T-cell (primary cell): ENCODE results near the gene HUWE1. TPM values are rescaled to one million over a fixed set of nuclear protein-coding genes. Genes with fewer than 3 reads are reported as not detected.

ENCODE experiments used
- ATAC-seq, 4 experiments: fragments of 200-7000 bp in 3 of 4; fragments of 150-1000 bp in 1 of 4; cut with Tn5 transposase; replicated peaks in 1 of 4; 1 replicate in 3 of 4; 2 replicates in 1 of 4; pipeline ENCODE4 v1.10.0; 2021; ENCODE audit warnings: moderate library complexity in 3 of 4, mild to moderate bottlenecking in 2 of 4, moderate number of reproducible peaks in 1 of 4
- CTCF ChIA-PET, 2 donors: fragments of 300-600 bp; sonication (Branson Sonifier 250); formaldehyde crosslinking; loops; one replicate each; lab custom pipeline; 2022; ENCODE audit warnings: antibody characterized with exemption in 2 of 2; lab: Charles Lee
- POLR2A ChIA-PET, 2 donors: fragments of 300-600 bp; sonication (Branson Sonifier 250); formaldehyde crosslinking; loops; one replicate each; lab custom pipeline; 2022; ENCODE audit warnings: antibody characterized with exemption in 2 of 2; lab: Charles Lee
- DNase-seq, 35 experiments: peaks; one replicate each; pipeline versions ENCODE4 v3.0.0 to v3.0.0-alpha.2; 2013 to 2023
- H3K27ac ChIP-seq: one replicate; pipeline ENCODE4 v1.5.1; 2013; ENCODE audit warnings: low read length
- H3K27me3 ChIP-seq, 2 experiments: replicated peaks in 1 of 2; 1 replicate in 1 of 2; 2 replicates in 1 of 2; pipeline versions ENCODE4 v1.6.1 to v1.7.0; 2013; ENCODE audit warnings: low read length in 1 of 2, mixed read lengths in 1 of 2; ENCODE audit not compliant: control insufficient read depth in 2 of 2, insufficient read depth in 2 of 2; ENCODE audit errors: extremely low read depth in 1 of 2
- H3K36me3 ChIP-seq, 2 donors: 1 replicate in 1 of 2; 2 replicates in 1 of 2; pipeline versions ENCODE4 v1.6.1 to v1.7.0; 2013; ENCODE audit warnings: low read length in 1 of 2; ENCODE audit not compliant: control insufficient read depth in 2 of 2, insufficient read depth in 1 of 2; ENCODE audit errors: extremely low read depth in 1 of 2
- H3K4me1 ChIP-seq, 2 experiments: 1 replicate in 1 of 2; 2 replicates in 1 of 2; pipeline versions ENCODE4 v1.6.1 to v1.7.0; 2013; ENCODE audit warnings: low read length in 2 of 2, mixed read lengths in 1 of 2; ENCODE audit not compliant: insufficient read depth in 2 of 2, control insufficient read depth in 1 of 2; ENCODE audit errors: extremely low read depth in 1 of 2
- H3K4me3 ChIP-seq, 2 donors: 1 replicate in 1 of 2; 2 replicates in 1 of 2; pipeline versions ENCODE4 v1.5.1 to v1.7.0; 2013; ENCODE audit warnings: mild to moderate bottlenecking in 2 of 2, low read length in 1 of 2, moderate library complexity in 1 of 2; ENCODE audit not compliant: control insufficient read depth in 1 of 2; ENCODE audit errors: extremely low read depth in 1 of 2
- H3K9me3 ChIP-seq: 2 replicates; pipeline ENCODE4 v1.7.0; 2013
- H3K27ac Mint-ChIP-seq, 2 donors: one replicate each; pipeline ENCODE4 v1.8.0; 2020 to 2021; ENCODE audit warnings: mild to moderate bottlenecking in 2 of 2, mixed read lengths in 2 of 2
- H3K27me3 Mint-ChIP-seq, 2 donors: one replicate each; pipeline ENCODE4 v1.8.0; 2021 to 2022; ENCODE audit warnings: mixed read lengths in 2 of 2
- H3K36me3 Mint-ChIP-seq: one replicate; pipeline ENCODE4 v1.8.0; 2021; ENCODE audit warnings: mixed read lengths
- H3K4me1 Mint-ChIP-seq, 3 donors: one replicate each; pipeline ENCODE4 v1.8.0; 2020 to 2022; ENCODE audit warnings: mixed read lengths in 3 of 3, mild to moderate bottlenecking in 1 of 3
- H3K4me3 Mint-ChIP-seq, 3 donors: one replicate each; pipeline ENCODE4 v1.8.0; 2020 to 2022; ENCODE audit warnings: mild to moderate bottlenecking in 3 of 3, mixed read lengths in 3 of 3, moderate library complexity in 3 of 3
- H3K9me3 Mint-ChIP-seq, 3 donors: one replicate each; pipeline ENCODE4 v1.8.0; 2020 to 2022; ENCODE audit warnings: mixed read lengths in 3 of 3
- WGBS: methylation state at CpG from one replicate; pipeline ENCODE4 v1.1.5; 2013; ENCODE audit warnings: missing lambda C conversion rate; ENCODE audit not compliant: insufficient coverage; 5-methylcytosine and 5-hydroxymethylcytosine counted together
- total RNA-seq, 35 experiments: library from RNA in 6 of 35; stranded (reverse) in 6 of 35; fragments of 120-200 nt in 1 of 35; gene quantifications; one replicate each; pipeline versions ENCODE4 v1.2.1 to v1.2.4 and lab custom pipeline; 2013 to 2026

HUWE1 gene
- total RNA-seq, 5 donors from 2014 or later (not counting 1 experiment from before 2014, with no cell fraction given), result 153 to 214 (median 179) TPM

DNA sequence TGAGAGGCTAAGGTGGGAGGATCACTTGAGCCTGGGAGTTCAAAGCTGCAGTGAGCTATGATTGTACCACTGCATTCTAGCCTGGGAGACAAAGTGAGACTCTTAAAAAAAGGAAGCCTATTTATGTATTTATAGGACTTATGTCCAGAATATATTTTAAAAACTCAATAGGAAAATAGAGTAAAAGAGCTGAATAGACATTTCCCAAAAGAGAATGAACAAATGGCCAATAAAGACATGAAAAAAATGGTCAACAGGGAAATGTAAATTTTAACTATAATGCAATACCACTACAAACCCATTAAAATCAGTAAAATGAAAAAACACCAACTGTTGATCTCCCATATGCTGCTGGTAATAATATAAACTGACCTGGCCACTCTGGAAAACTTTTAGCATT, 115.0 kb downstream of the HUWE1 start:
- ATAC-seq (no peak), DNase-seq (no peak)
- peaks cover 6 to 75% of the 10 kb centered on the region in 2 donors for H3K36me3 ChIP-seq
- ChIA-PET CTCF (no interaction called here), POLR2A (interaction anchor here in 1 of 2 donors (0.6 kb wide), 1 partner anchor 27 kb away, joined by 3 read pairs; no protein-coding TSS in a partner anchor)
- Mint-ChIP-seq H3K4me3 (no peak overlapping the region), H3K9me3 (no peaks in the 10 kb centered on the region), H3K27ac (no peak overlapping the region), H3K4me1 (no peaks in the 10 kb centered on the region), H3K36me3 (peaks cover 36% of the 10 kb centered on the region), H3K27me3 (peaks cover 0 to 4% of the 10 kb centered on the region in 2 donors)
- H3K4me1 ChIP-seq, result no peaks in the 10 kb centered on the region
- no peak overlapping the region for H3K4me3 ChIP-seq
- H3K27ac ChIP-seq, result no peak overlapping the region
- H3K27me3 ChIP-seq, result no peaks in the 10 kb centered on the region
- no peaks in the 10 kb centered on the region for H3K9me3 ChIP-seq

DNA sequence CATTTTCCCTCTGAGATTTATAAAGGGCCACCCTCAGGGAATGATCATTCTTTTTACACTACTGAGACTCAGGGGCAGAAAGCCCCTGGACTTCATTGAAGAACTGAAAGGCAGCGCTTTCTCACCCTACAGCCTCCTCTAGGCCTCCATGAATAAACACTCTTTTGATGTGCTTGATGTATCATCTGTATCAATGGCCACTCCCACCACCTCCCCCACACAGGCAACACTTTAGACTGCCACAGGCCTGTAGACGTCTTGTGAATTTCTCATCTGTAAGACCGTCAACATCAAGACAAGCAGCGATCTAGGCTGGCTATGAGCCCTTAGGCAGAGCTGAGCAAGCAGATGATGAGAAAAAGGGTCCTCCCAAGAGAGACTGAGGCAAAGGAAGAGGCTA, 123.2 kb downstream of the HUWE1 start:
- H3K4me3 ChIP-seq, result no peak overlapping the region
- no peak overlapping the region for H3K27ac ChIP-seq
- no peaks in the 10 kb centered on the region for H3K9me3 ChIP-seq
- DNase-seq (no peak), ATAC-seq (no peak)
- ChIA-PET POLR2A (interaction anchor here in 1 of 2 donors (0.6 kb wide), 1 partner anchor 168 kb away, joined by 3 read pairs; no protein-coding TSS in a partner anchor), CTCF (no interaction called here)
- no peaks in the 10 kb centered on the region for H3K4me1 Mint-ChIP-seq
- peaks cover 64% of the 10 kb centered on the region for H3K36me3 Mint-ChIP-seq
- H3K4me3 Mint-ChIP-seq, result no peak overlapping the region
- H3K9me3 Mint-ChIP-seq, result no peaks in the 10 kb centered on the region
- no peaks in the 10 kb centered on the region for H3K27me3 ChIP-seq
- no peak overlapping the region for H3K27ac Mint-ChIP-seq
- peaks cover 0 to 81% of the 10 kb centered on the region in 2 donors for H3K36me3 ChIP-seq
- no peaks in the 10 kb centered on the region for H3K4me1 ChIP-seq
- 100% methylated on average over 1 of the region's 4 CpGs for WGBS
- H3K27me3 Mint-ChIP-seq, result peaks cover 0 to 7% of the 10 kb centered on the region in 2 donors

DNA sequence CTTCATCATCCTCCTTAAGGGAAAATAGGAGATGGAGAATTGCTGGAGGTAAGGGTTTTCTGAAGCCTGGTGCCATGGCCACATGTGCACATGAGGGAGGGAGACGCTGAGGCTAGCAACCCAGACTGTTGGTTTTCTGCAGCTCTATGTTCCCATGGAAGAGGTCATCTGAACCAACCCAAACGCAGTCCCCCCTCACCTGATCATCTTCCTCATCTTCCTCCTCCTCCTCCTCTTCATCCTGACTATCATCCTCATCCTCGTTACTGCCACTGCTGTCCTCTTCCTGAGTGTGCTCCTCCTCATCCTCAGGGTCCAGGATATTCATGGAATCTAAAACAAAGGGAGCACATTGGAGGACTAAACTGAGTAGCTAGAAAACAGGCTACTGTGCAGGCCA, 124.6 kb downstream of the HUWE1 start:
- H3K36me3 ChIP-seq, result peaks cover 0 to 91% of the 10 kb centered on the region in 2 donors
- Mint-ChIP-seq H3K36me3 (peaks cover 69% of the 10 kb centered on the region), H3K4me3 (no peak overlapping the region), H3K27ac (no peak overlapping the region), H3K9me3 (no peaks in the 10 kb centered on the region), H3K27me3 (peaks cover 0 to 7% of the 10 kb centered on the region in 2 donors), H3K4me1 (no peaks in the 10 kb centered on the region)
- no CpG with 5 or more reads among the region's 3 CpGs for whole genome bisulfite sequencing
- CTCF ChIA-PET, result no interaction called here
- H3K9me3 ChIP-seq, result no peaks in the 10 kb centered on the region
- H3K27ac ChIP-seq, result no peak overlapping the region
- H3K27me3 ChIP-seq, result no peaks in the 10 kb centered on the region
- POLR2A ChIA-PET, result no interaction called here
- H3K4me1 ChIP-seq, result no peaks in the 10 kb centered on the region
- ATAC-seq, result no peak
- DNase-seq, result no peak
- no peak overlapping the region for H3K4me3 ChIP-seq

DNA sequence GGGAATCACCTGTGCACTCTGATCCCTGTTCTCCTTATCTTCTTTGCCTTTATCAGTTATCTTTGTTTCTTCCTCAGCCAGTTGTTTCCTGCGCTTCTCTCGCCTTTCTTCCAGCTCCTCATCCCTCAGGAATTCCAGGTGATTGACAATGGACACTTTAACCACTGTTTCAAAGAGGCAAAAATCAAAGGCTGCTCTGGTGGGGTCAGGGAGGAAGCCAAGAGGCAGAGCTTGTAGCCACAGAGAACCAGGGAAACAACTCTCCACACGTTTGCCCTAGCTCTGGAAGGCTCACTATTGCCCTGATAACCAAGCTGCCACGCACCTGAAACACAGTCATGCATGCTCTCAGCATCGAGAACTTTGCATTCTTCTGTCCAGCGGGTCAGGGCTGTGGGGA, 127.9 kb downstream of the HUWE1 start:
- DNase-seq (no peak), ATAC-seq (no peak)
- no peaks in the 10 kb centered on the region for H3K9me3 Mint-ChIP-seq
- peaks cover 0 to 3% of the 10 kb centered on the region in 2 donors for H3K27me3 Mint-ChIP-seq
- Histone ChIP-seq H3K4me1 (no peaks in the 10 kb centered on the region), H3K4me3 (no peak overlapping the region), H3K9me3 (no peaks in the 10 kb centered on the region), H3K27ac (no peak overlapping the region), H3K27me3 (no peaks in the 10 kb centered on the region), H3K36me3 (peaks cover 0 to 88% of the 10 kb centered on the region in 2 donors)
- no peak overlapping the region for H3K4me3 Mint-ChIP-seq
- peaks cover 68% of the 10 kb centered on the region for H3K36me3 Mint-ChIP-seq
- ChIA-PET POLR2A (no interaction called here), CTCF (no interaction called here)
- H3K27ac Mint-ChIP-seq, result no peak overlapping the region
- H3K4me1 Mint-ChIP-seq, result no peaks in the 10 kb centered on the region
- WGBS, result no CpG with 5 or more reads among the region's 6 CpGs

DNA sequence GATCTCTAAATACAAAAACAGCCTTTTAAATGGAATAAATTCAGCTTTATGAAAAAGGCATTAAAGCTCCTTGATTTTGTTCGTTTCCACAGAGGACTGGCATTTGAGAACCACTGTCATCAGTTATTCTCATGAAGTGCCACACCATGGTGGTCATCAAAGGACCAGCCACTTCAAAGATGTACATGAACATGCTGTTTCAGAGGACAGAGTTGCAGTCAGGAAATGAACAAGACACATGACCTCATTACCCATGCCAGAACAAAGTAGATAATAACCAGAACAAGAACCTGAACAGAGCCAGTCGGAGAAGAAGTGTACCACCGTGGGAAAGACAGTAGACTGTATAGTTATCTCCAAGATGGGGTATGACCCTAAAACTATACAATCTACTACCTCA, 129.7 kb downstream of the HUWE1 start:
- 100% methylated on average over 1 of the region's 3 CpGs for WGBS
- H3K27ac Mint-ChIP-seq, result no peak overlapping the region
- Histone ChIP-seq H3K36me3 (peaks cover 0 to 82% of the 10 kb centered on the region in 2 donors), H3K4me1 (no peaks in the 10 kb centered on the region), H3K4me3 (no peak overlapping the region), H3K27ac (no peak overlapping the region), H3K27me3 (no peaks in the 10 kb centered on the region), H3K9me3 (no peaks in the 10 kb centered on the region)
- ChIA-PET CTCF (no interaction called here), POLR2A (no interaction called here)
- no peaks in the 10 kb centered on the region for H3K9me3 Mint-ChIP-seq
- DNase-seq (no peak), ATAC-seq (no peak)
- H3K4me3 Mint-ChIP-seq, result no peak overlapping the region
- H3K36me3 Mint-ChIP-seq, result peaks cover 63% of the 10 kb centered on the region
- no peaks in the 10 kb centered on the region for H3K4me1 Mint-ChIP-seq
- peaks cover 0 to 7% of the 10 kb centered on the region in 2 donors for H3K27me3 Mint-ChIP-seq

DNA sequence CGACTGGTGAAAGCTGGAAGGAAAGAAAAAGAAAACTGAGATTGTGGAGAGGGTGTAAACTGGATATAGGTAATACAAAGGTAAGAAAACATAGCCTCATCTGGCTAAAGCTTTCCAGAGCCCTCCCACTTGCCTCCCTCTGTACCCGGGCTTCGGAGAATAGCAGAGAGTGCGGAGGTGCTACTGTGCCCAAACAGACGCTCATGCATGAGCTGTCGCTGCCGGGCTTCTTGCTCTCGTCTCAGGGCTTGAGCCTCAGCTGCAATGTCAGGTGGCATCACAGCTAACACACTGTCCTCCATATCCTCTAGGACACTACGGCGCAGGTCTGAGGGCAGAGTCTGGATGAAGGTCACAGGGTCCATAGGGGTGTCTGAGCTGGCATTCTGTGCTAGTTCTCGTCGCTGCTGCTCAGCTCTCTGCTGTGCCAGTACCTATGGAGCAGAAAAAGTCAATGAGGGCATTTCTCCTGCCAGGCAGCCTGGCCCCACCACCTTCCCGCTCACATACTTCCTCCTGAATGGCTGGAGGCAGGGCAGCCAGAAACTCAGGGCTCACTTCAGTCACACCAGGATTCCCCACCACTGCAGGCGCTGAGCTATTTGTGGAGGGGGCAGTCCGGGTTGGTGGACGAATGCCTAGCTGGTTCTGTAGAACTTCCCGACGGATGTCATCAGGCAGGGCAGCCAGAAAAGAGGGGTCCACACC, 135.6 kb downstream of the HUWE1 start:
- no peaks in the 10 kb centered on the region for H3K4me1 Mint-ChIP-seq
- H3K4me3 Mint-ChIP-seq, result no peak overlapping the region
- peaks cover 0 to 11% of the 10 kb centered on the region in 2 donors for H3K27me3 Mint-ChIP-seq
- no peak overlapping the region for H3K4me3 ChIP-seq
- no peak for ATAC-seq
- ChIA-PET CTCF (interaction anchor here in 1 of 2 donors (1.0 kb wide), 1 partner anchor 237 kb away, joined by 3 read pairs; no protein-coding TSS in a partner anchor), POLR2A (no interaction called here)
- H3K27me3 ChIP-seq, result no peaks in the 10 kb centered on the region
- WGBS, result 91% methylated on average over 8 of the region's 18 CpGs
- no peaks in the 10 kb centered on the region for H3K9me3 Mint-ChIP-seq
- H3K36me3 Mint-ChIP-seq, result peaks cover 39% of the 10 kb centered on the region
- H3K36me3 ChIP-seq, result peaks cover 4 to 83% of the 10 kb centered on the region in 2 donors
- peaks cover 0 to 6% of the 10 kb centered on the region in 2 experiments for H3K4me1 ChIP-seq
- no peak overlapping the region for H3K27ac Mint-ChIP-seq
- no peak for DNase-seq
- H3K9me3 ChIP-seq, result no peaks in the 10 kb centered on the region
- no peak overlapping the region for H3K27ac ChIP-seq
